GM19324 (cell line): ENCODE results near the gene MBD2.

ENCODE experiments used
- ATAC-seq: cut with Tn5 transposase; IDR thresholded peaks from one replicate; pipeline ENCODE4 v1.9.1; 2021; ENCODE audit warnings: mild to moderate bottlenecking, moderate library complexity; ENCODE audit not compliant: unreplicated experiment, low FRiP score

The MBD2 gene

DNA sequence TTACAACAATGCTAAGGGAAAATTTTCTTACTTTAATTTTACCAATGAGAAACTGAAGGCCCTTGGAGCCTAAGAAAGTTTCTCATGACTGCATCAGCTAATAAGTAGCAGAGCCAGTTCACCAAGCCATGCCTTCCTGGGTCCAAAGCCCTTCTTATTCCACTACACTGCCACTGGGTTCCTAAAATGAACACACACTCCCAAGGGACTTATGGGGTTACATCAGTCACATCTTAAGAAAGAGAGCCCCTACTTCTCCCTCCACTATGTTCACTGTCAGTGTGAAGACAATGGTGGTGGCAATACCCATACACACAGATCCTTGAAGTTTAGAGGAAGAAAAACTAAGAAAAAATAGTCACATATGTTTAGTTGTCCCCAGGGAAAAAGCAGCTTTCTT lies 20.6 kb downstream of the MBD2 start:
- no peak for ATAC-seq

DNA sequence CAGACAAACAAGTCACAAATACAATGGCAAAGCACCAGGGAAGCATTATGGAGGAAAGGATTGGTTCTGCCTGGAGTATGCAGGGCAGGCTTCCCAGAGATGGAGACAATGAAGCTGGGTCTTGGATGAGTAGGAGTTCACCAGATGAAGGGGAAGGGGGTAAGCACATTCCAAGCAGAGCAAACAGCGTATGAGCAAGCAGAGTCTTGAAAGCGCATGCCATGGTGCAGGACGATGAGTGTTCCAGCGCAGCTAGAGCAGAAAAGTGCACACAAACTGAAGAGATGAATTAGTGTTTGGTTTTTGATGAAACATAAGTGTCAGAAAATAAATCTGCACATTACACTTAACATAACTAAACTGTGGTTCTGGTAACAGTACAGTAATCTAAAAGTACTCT lies 21.6 kb downstream of the MBD2 start:
- ATAC-seq: no peak

DNA sequence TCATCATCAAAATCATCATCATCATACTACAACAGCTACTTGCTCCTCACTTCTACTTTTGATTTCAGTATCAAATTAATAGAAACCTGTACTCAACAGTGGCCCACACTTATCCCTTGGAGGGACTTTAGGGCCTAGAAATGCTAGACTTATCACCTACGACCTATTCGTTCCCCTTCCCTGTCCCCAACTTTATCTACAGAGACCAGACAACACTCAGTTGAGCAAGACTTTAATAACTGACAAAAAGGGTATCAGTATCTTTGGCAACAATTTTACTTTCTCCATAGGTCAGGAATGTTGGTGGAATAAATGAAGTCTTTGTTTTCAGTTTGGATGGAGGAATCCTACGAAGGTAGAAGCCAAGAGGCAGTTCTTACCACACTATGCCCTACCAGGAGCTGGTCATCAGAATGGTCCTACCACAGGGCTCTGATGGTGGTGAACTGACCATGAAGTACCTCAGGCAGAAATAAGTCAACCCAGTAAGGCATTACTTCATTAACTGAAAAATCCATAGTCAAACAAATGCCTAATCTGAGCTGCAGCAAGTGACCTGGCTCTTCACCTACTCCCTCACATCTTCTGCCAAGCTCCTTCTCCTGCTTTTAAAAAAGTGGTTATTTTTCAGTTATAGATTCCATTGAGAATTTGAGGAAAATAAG lies 26.6 kb downstream of the MBD2 start:
- ATAC-seq: no peak

DNA sequence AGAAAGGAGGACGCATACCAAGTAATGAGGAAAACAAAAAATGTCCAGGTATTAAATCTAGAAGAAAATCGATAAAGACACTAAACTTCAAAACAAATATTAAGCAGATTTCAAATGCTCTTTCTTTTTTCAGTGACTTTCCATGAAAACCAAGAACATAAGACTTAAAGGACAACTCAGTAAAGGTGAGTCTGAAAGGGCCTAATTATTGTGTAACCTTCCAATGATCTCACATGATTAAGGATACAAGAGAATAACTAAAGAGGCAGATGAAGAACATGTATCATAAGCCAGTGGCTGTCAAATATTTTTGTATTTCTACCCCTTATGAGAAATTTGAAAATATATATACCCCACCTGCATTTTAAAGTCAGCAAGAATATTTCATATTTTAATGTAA lies 30.7 kb downstream of the MBD2 start:
- ATAC-seq: no peak

DNA sequence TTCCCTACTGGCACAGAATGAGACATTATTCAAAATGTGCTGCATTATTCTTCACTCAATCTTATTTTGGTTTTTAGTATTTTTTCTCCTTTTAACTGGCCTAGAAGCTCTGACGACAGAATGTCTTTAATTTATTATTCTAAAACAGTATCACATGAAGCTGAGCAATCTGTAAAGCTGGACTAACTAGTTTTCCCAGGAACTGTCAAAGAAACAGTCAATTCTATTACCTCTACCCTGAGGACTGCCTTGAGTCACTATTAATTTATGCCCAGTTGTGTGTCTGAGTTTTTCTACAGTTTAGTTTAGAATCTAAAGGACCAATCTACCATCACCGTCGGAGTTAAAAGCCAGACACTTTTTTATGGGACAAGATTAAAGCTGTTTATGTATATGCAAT lies 31.6 kb downstream of the MBD2 start:
- ATAC-seq: no peak

DNA sequence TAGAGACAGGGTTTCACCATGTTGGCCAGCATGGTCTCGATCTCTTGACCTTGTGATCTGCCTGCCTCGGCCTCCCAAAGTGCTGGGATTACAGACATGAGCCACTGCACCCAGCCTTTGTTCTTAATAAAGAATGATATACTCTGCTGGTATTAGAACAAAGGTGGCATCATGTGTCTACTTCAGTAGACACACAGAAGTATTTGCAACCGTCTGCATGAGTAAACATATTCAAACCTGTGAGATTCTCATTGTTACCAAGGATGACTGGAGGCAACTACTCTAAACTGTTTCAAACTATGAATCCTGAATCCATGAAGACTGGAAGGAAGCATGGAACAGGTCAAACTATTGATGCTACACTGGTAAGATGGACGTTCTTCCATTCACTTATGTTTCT lies 32.1 kb downstream of the MBD2 start:
- no peak for ATAC-seq

DNA sequence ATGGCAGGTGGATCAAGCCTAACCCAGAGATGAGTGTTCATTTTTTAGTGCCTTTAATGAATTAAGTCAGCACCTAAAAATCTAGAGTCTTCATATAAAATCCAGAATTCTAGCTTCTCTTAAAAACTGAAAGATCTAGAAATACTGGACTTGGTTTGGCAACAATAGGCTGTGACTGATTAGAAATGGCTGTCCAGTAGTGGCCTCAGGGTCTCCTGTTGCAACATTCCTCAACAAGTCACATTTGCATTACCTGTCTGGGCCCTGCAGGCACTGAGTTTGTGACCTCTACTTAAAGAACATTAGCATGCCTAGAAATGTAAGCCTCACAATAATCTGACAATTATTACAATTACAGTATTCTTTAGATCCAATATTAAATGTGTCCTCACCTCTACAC lies 33.1 kb downstream of the MBD2 start:
- ATAC-seq: no peak

DNA sequence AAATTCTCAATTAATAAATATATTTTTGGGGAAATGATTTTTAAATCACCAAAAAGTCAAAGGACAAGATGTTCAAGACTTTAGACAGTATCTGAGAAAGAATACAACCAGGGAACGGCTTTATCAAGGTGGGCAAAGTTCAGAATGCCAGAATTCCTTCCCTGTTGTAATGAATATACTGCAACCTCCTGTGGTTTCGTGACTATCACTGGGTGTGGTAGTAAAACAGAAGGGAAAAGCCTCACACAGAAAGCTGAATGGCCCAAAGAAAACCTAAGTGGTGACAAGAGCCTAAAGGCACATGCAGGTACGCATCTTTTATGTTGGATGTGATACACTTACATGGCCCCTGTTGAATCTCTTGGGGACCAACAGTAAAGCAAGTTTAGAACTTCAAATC lies 37.1 kb downstream of the MBD2 start:
- ATAC-seq: no peak

DNA sequence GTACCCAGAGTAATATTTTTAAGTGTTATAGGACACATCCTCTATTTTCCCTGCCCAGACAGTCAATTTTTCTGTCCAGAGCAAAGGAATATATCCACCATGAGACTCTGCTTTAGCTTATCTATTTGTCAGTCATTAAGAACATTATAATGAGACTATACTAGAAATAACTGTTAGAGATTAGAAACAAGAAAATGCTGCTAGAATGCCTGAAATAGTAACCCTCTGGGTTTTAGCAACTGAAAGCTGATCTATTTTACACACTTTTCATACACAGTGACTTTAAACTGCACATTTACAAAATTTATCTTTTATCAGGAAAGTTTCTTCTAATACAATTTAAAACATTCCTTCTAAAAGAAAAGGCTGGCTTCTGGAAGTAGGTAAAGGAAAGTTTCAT lies 39.6 kb downstream of the MBD2 start:
- ATAC-seq: no peak

DNA sequence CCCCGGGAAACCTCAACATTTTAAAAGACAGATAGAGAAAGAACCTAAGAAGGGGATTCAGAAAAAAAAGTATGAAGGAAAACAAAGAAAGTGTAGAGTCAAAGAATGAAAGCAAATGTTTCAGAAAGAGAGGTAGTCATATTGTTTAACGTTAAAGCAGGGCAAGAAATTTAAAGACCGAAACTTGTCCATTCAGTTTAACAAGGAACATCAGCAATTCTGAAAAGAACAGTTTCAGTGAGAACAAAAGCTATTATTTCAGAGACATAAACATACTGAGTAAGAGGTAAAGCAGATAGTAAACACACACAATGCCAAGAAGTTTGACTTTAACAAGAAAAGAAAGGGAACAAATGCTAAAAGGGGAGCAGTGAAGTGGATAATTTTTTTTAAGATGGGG lies 41.1 kb downstream of the MBD2 start:
- ATAC-seq: no peak

DNA sequence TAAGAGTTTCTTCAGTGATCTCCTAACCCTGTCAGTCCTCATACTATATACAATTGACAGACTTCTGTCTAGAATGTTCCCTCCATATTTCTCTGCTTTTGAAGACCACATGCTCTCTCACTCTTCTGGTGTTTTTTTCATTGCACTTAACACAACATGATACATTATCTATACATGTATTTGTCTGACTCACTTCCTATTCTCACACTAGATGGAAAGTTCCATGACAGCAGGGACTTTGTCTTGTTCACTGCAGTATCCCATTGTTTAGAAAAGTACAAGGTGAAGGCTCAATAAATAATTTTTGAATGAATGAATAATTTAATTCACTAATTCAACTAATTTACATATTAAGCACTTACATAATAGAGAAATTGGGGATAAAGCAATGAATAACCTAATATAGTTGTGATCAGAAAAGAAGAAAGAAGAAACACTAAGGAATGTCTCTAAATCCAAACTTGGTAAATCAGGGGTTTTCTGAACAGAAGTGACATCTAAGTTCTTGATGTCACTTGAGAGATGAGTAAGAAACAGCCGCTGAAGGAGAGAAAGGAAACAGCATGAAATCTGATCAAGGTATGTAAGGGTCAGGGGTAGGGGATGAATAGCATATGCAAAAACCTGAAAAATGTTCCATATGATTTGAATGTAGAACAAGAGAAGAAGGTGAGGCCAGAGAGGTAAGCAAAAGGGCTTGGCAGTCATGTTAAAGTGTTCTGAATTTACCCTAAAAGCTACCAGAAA lies 42.4 kb downstream of the MBD2 start:
- no peak for ATAC-seq

DNA sequence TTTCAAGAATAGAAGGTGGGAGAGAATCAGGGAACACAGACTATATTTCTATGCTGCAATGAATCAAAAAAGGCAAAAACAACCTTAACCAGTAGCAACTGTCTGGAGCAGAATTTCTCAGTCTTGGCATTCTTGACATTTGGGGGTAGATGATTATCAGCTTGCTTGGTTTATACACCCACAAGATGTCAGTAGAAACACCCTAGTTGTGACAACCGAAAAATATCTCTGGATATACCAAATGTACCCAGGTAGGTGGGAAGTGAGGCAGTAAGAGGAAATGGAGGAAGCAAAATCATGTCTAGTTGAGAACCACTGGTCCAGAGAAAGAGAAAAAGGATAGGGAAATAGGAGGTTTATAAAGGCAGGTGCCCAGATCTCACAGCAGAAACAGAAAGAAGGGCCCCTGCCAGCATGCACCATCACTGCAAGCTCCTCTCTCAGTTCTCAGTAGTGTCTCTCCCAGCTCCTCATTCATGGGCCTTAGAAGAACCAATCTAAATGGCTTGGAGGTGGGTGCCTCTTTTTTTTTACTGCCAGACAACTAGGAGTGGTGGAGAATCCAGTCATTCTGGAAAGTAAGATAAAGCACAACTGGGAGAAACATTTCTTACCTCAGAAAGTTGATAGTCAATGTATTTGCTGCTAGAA lies 50.4 kb downstream of the MBD2 start:
- ATAC-seq: peak; percentile 75

DNA sequence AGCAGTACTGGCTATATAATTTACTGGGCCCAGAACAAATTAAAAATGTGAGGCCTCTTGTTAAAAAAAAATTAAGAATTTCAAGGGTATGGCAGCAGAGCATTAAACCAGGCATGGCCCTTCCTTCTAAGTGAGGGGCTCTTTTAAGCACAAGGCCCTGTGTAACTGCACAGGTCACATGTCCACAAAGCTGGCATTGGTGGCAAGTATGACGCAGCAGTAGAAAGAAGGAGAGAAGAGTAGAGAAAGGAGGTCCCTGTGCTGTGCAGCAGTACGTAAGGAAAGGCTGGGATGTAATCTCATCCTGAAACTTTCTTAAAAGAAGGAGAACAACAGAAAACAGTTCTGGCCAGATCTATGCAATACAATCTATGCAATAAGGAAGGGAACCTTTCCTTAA lies 51.2 kb downstream of the MBD2 start:
- no peak for ATAC-seq

DNA sequence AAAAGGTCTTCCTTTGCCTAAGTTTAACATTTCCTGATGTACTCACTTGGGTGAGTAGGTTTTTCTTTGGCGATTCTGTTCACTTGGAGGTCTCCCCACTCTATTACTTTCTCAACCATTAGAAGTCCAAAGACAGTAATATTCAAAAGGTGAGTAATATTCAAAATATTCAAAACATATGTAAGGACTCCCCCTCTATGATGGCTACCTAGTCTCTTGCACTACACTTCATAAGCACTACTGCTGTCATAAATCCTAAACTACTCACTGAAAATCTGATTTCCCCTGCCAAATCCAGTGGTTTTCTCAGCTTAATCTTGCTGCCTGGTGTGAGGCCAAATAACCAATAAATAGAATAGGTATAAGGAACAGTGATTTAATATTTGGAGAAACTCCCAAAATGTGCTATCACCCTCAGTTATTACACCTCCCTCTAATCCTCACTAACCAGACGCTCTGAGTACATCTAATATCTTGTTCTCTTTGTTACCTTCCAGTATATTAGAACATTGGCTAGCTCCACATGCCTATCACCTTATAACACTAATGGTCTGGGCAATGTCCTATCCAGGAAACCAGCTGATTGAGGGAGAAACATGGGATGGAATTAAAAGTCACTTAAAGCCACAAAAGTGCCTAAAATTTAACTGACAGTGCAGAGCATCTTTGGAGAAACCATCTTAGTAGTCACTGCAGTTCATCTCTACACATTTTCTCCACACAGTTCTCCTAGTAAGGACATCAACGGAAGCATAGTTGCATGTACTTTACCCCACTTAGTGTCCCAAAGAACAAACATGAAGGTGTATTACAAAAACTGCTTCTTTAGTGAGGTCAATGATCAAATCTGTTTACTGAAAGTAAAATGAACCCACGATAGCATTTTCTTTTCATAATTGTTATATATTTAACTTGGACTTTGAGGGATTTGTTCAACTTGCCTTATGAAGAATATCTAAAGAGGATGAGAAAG lies 54.8 kb downstream of the MBD2 start:
- ATAC-seq: no peak

DNA sequence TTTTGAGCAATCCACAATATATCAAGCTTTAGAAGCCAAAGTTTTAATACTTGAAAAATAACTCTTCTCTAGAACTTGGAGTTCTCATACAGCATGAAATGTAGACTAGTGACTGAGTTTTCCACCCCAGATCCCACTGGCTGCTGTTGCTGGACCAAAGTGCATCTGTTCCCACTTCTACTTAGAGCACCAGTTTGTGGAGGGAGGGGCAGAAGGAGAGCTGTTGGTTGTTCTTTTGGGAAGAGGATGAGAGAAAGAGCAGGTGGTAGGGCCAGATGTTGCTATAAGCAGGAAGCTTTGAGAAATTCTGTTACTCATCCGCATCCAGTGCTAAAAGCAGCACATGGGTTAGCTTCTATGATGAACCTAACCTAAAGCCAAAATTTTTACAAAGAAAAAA lies 59.0 kb downstream of the MBD2 start:
- ATAC-seq: no peak

DNA sequence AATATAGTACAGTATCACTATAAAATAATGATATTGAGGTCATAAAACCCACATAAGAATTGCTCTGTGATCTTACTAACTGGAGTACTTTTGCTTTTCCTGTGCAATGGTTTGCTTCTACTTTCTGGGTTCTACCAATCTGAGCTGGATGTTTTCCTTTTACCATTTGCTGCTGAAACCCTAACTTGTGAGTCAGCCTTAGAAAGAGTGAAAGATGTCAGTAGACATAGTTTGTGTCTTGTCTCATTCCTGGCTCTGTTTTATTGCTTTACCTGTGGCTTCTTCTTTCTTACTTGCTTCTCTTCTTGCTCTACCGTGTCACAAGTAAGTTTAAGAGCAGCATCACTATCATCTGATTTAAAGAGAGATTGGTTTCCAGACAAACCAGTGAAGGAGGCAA lies 61.0 kb downstream of the MBD2 start:
- ATAC-seq: no peak

DNA sequence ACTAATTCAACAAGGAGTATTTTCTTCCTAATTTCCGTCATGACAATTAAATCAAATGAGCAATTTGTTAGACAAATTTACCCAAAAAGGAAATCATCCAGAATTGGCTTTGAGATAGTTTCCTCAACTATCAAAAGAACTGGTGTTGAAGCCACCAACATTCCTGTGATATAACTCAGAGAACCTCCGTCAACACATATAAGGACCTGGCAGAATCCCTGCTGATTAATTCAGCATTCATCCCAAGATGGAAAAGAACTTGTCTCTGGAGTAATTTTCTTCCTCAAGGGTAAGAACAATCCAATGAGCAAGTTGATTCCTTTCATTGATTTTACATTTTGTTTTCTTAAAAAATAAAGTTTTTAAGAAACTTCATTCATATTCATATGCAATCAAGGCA lies 62.0 kb downstream of the MBD2 start:
- no peak for ATAC-seq

DNA sequence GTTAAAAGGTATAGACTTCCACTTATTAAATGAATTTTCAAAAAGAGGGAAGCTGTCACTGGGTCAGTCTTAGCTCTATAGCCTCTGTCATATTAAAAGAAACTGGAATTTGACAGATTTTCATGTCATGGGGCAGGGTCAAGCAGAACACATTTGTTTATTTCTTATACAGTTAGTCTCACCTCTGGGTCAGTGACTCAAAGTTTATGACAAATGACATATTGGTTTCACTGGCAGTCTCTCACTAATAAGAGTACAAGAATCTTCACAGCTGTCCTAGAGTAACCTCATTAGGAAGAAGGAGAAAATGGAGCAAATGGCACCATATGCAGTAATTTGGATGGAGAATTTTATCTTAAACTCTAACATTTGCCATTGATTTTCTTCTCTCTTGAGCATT lies 63.2 kb downstream of the MBD2 start:
- no peak for ATAC-seq

DNA sequence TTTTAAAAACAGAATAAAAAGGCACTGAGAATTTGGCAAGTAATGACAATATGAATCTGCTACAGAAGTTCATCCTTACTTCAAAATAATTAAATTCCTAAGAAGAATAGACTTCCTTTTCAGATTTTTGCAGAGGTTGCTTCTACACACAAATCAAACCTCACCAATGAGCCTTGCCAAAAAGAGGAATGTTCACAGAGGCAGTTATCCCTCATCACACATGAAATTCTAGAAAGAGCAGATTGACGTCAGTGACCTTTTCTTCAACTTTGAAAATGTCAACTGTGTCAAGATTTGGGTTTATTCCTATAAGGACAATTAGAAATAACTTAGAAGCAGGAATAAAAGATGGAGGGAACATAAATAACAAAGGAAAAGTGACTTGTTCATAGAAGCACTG lies 64.6 kb downstream of the MBD2 start:
- ATAC-seq: no peak

DNA sequence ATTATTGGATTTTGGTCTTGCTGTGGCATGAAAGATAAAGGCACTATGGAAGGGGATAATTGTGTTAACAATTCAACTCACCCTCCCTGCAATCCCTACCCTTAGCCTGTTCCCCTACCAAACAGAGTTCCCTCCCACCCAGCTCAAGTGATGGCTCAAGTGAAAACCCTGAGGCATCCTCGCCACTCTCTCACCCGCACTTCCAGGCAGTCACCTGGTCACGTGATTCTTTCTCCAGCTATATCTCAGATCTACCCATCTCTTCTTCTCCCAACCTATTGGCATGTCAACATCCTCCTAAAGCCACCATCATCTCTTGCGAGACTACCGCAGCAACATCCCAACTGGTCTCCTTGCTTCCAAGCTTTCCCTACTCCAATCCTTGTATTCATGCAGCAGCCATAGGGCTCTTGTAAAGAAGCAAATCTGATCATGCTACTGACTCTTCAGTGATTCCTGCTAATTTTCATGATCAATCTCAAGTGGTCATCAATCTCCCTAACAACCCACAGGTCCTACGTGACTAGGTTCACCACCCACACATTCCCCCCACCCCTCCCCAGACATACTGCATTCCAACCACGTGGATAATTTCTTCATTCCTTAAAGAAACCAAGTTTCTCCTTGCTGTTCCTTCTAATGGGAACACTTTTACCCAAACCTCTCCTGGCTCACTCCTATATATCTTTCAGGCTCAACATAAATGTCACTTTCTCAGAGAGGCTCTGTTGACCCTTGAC lies 66.7 kb downstream of the MBD2 start:
- ATAC-seq: no peak
